Tibial artery (tissue), 4 donors: ENCODE measurements around the gene HSPA9.
A peak's percentile ranks its signal among the peaks of the same experiment; 100 is the strongest.

Experiments used
- DNase-seq, 2 donors: peaks; one replicate each; pipeline ENCODE4 v3.0.0-alpha.2; 2019
- H3K27ac ChIP-seq, 2 donors: fragments of 200-600 bp; sonication (generic) in 1 of 2; 1 replicate in 1 of 2; 2 replicates in 1 of 2; pipeline ENCODE4 v1.5.1; 2018 to 2019; ENCODE audit warnings: mild to moderate bottlenecking in 1 of 2
- H3K27me3 ChIP-seq, 2 donors: fragments of 200-600 bp; sonication (generic) in 1 of 2; one replicate each; pipeline versions ENCODE4 v1.5.1 to v1.6.0; 2016 to 2019
- H3K36me3 ChIP-seq, 3 donors: fragments of 200-600 bp; sonication (generic) in 2 of 3; one replicate each; pipeline ENCODE4 v1.5.1; 2016 to 2019; ENCODE audit warnings: mild to moderate bottlenecking in 2 of 3
- H3K4me1 ChIP-seq, 4 donors: fragments of 200-600 bp; sonication (generic) in 2 of 4; 1 replicate in 3 of 4; 2 replicates in 1 of 4; pipeline ENCODE4 v1.5.1; 2016 to 2019
- H3K4me3 ChIP-seq, 2 donors: fragments of 200-600 bp; sonication (generic) in 1 of 2; 1 replicate in 1 of 2; 2 replicates in 1 of 2; pipeline ENCODE4 v1.5.1; 2018 to 2019; ENCODE audit warnings: mild to moderate bottlenecking in 2 of 2
- H3K9me3 ChIP-seq, 3 donors: fragments of 200-600 bp; sonication (generic) in 1 of 3; one replicate each; pipeline ENCODE4 v1.5.1; 2016 to 2019
- CTCF ChIP-seq, 2 experiments: fragments of 200-600 bp in 1 of 2; fragments of 450-650 bp in 1 of 2; IDR thresholded peaks; one replicate each; pipeline ENCODE4 v1.5.1; 2017 to 2019; ENCODE audit warnings: antibody characterized with exemption in 2 of 2, mild to moderate bottlenecking in 1 of 2, moderate library complexity in 1 of 2
- intact Hi-C: fragments of 100-400 bp; cut with DNase I; formaldehyde crosslinking; loops from one replicate; pipeline ENCODE4 v1.15.0; 2023; ENCODE audit warnings: low total_unique reads

Gene HSPA9

GRCh38 chr5:138573223-138573622, 2.0 kb downstream of the HSPA9 start:
- intact Hi-C loops = no loop called here

GRCh38 chr5:138570871-138571270, 4.3 kb downstream of the HSPA9 start:
- no peak for DNase-seq
- intact Hi-C loops = no loop called here
- H3K27me3 ChIP-seq = no peaks in the 10 kb centered on the region
- no peak overlapping the region for H3K4me3 ChIP-seq
- TF ChIP-seq CTCF (IDR thresholded peaks at IDR 0.05) = no peak
- no peaks in the 10 kb centered on the region for H3K9me3 ChIP-seq
- H3K4me1 ChIP-seq = peaks cover 0 to 35% (median 12%) of the 10 kb centered on the region in 4 donors
- peaks cover 76% of the 10 kb centered on the region in 3 donors for H3K36me3 ChIP-seq
- no peak overlapping the region for H3K27ac ChIP-seq

More at GRCh38 chr5:138573223-138573622, 2.0 kb downstream of the HSPA9 start:
- no peak for DNase-seq
- Histone ChIP-seq H3K27me3 (no peaks in the 10 kb centered on the region), H3K4me1 (peaks cover 0 to 40% (median 13%) of the 10 kb centered on the region in 4 donors), H3K36me3 (peaks cover 52 to 53% (median 52%) of the 10 kb centered on the region in 3 donors), H3K9me3 (no peaks in the 10 kb centered on the region), H3K4me3 (no peak overlapping the region), H3K27ac (peak overlapping the region in 1 of 2 donors; percentile 96)
- no peak for TF ChIP-seq CTCF (IDR thresholded peaks at IDR 0.05)

GRCh38 chr5:138569782-138570181, 5.4 kb downstream of the HSPA9 start:
- peaks cover 87% of the 10 kb centered on the region in 3 donors for H3K36me3 ChIP-seq

GRCh38 chr5:138568061-138568824, 7.0 kb downstream of the HSPA9 start:
- intact Hi-C loops = no loop called here
- Histone ChIP-seq H3K9me3 (no peaks in the 10 kb centered on the region), H3K27me3 (no peaks in the 10 kb centered on the region), H3K36me3 (peaks cover 91 to 98% (median 97%) of the 10 kb centered on the region in 3 donors), H3K4me1 (peaks cover 0 to 22% (median under 1%) of the 10 kb centered on the region in 4 donors), H3K27ac (no peak overlapping the region), H3K4me3 (no peak overlapping the region)
- no peak for DNase-seq
- TF ChIP-seq CTCF (IDR thresholded peaks at IDR 0.05) = no peak

More at GRCh38 chr5:138569782-138570181, 5.4 kb downstream of the HSPA9 start:
- no peaks in the 10 kb centered on the region for H3K9me3 ChIP-seq
- H3K27me3 ChIP-seq = no peaks in the 10 kb centered on the region
- DNase-seq = no peak
- no peak overlapping the region for H3K4me3 ChIP-seq
- intact Hi-C loops = no loop called here
- TF ChIP-seq CTCF (IDR thresholded peaks at IDR 0.05) = no peak
- H3K4me1 ChIP-seq = peaks cover 0 to 35% (median 12%) of the 10 kb centered on the region in 4 donors
- no peak overlapping the region for H3K27ac ChIP-seq

- no peak overlapping the region for H3K4me3 ChIP-seq
- no peaks in the 10 kb centered on the region for H3K9me3 ChIP-seq
- no peak for DNase-seq
- H3K27ac ChIP-seq = no peak overlapping the region
- peaks cover 84 to 94% (median 88%) of the 10 kb centered on the region in 3 donors for H3K36me3 ChIP-seq
- intact Hi-C loops = no loop called here
- H3K4me1 ChIP-seq = peaks cover 0 to 9% (median 0%) of the 10 kb centered on the region in 4 donors
- H3K27me3 ChIP-seq = no peaks in the 10 kb centered on the region
- TF ChIP-seq CTCF (IDR thresholded peaks at IDR 0.05) = no peak
Observed at GRCh38 chr5:138566792-138567191, 8.4 kb downstream of the HSPA9 start.
